HG02938 (cell line): ENCODE measurements around the gene ZNF202.
"Not testable (repeated sequence)": the region's sequence is repeated elsewhere in the genome, so short reads cannot be mapped to it uniquely, and the experiment has no call there.

Experiments used
- ATAC-seq: cut with Tn5 transposase; IDR thresholded peaks from one replicate; pipeline ENCODE4 v1.9.1; 2021; ENCODE audit warnings: mild to moderate bottlenecking, moderate library complexity; ENCODE audit not compliant: unreplicated experiment

Gene ZNF202

DNA sequence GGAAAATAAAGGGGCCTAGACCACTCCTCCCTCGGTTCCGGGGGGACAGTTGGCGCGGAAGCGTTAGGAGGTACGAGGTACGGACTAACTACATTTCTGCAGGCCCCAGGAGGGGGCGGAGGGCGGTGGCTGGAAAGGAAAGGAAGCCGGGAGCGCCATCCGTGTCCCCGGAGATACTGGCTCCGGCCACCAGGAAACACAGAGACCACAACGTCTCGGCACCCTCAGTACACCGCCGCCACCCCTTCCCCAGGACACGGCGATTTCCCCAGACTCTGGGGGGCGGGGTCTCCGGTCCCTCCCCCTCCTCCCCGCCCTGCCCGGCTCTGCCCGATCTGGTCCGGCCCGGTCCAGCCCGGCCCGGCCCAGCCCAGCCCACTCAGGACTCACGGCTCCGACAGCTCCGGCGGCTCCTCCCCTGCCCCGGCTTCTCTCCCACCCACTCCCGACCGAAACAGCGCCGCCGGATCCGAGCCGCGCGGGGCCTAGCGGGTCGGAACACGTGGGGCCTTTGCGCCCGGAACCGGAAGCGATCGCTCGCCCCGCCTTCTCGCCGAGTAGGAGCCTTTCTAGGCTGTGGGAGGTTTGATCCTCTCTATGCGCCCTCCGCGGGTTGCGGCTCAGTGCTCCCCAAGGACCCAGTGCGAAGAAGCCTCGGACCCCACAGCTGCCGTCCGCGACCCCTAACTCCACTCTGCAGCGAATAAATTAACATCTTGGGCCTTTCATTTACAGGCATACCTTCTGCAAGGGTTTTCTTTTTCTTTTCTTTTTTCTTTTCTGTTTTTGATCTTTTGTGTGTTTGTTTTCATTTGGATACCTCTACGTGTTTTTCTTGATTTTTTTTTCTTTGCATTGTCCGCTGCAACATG, at the start of gene ZNF202:
Gene ZNF202, minus strand, starts transcription at position 502 of the 872 bp plus-strand sequence. CDS start 10,772 bp downstream, outside the sequence.
- ATAC-seq, result peak; percentile 98

DNA sequence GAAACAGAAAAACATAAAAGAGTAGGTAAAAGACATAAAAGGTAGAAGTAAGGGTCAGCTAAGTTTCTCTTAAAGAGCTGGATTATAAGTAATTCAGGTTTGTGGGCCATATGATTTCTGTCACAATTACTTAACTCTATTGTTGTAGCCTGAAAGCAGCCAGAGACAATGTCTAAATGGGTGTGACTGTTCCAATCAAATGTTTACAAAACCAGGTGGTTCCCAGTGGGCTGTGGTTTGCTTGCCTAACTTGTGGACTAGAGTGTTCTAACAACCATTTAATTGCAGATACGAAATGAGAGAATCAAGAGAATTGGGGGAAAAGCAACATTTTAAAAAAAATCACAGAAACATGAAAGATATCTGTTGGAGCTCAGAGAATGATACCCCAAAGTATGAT, 42.1 kb upstream of the ZNF202 start:
- ATAC-seq, result no peak

DNA sequence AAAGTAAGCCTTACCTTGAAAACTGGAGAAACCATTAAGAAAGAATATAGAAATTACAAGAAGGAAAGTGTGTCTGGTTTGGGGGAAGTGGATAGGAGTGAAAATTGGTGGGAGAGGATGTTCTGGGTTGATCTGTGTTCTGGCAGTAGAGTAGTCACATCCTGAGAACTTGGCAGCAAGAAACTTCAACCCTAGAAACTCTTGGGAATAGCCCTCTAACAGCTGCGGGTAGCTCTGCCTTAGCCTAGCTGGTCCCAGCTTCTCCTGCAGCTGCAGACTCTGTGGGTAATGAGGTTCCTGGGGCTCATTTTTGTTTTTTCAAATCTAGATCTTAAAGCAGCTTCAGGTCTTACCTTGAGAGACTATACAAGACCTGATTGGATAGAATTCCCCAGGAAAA, 37.1 kb upstream of the ZNF202 start:
- ATAC-seq, result no peak

DNA sequence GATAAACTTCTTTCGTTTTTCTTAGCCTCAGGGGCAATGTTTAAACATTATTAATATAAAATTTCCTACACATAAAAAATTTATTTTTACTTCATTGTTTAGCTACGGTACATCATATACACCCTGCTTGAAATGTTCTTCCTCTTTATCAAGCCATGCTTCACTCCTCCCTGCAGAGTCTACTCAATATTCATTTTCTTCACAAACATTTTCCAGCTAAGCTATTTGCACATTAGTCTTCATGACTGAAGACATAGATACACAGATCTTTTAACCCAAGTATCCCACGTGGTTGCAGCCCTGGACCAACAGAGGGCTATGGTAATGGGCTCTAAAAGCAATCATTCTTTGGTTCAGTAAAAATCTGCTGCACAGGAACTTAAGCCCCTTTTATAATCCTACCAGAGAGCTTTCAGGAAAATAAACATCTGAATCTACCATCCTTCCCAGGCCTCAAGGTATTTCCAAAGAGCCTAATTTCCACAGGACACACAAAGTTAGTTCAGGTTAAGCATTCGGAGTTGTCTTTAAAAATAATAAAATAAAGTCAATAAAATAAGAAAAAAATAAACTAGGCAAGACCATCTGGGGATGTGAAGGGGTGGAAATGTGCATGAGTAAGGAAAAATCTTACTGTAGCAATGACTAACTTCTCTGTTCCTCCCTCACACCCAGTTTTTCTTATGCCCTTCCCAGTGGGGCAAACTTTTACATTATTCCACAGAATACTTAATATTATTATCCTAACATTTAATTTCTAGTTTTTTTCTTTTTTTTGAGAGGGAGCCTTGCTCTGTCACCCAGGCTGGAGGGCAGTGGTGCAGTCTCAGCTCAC, 34.5 kb upstream of the ZNF202 start:
- ATAC-seq, result no peak

DNA sequence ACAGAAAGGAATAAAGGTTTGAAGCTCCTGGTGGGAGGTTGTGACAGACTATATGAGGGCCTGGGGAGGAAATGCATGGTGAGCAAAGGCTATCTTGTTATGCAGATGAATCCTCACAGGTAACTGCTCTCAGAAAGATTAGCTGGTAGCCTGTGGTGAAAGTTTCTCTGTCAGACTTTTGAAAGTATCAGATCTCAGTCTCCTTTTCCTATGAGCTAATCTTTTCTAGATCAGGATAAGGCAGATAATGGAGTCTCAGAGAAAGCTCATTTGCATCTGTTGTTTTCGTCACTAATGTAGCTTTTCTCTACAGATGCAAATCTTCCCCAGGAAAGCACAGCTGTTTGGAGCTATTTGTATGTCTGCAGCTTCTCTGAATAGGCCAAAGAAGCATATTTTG, 33.8 kb upstream of the ZNF202 start:
- ATAC-seq, result no peak

DNA sequence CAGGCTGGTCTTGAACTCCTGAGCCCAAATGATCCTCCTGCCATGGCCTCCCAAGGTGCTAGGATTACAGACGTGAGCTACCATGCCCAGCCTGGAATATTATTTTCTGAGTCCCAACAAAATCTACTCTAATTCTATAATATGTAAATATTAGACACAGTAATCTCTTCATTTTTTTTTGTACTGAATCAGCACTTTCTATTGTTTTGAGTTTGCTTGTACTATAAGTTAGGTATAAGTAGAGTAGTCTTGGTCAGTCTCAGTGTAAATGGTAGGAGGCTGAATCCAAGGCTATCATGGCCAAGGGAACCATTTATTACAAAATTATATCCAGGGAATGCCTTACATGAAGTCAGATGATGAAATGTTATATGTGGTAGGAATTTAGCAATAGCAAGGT, 32.5 kb upstream of the ZNF202 start:
- ATAC-seq, result no peak

DNA sequence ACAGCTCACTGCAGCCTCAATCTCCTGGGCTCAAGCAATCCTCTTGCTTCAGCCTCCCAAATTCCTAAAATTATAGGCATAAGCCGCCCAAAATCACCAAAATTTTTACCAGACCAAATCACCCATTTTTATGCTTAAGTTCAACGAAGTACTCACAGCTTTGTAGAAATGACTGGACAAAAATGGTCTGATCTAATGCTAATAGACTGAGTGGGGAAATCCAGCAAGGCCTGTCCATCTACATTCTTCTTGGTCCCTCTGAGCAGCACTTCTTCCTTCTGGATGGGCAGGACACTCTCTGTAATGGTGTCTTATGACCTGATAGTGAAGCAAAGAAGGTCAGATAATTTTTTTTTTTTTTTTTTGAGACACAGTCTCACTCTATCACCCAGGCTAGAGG, 31.6 kb upstream of the ZNF202 start:
- ATAC-seq, result no peak

DNA sequence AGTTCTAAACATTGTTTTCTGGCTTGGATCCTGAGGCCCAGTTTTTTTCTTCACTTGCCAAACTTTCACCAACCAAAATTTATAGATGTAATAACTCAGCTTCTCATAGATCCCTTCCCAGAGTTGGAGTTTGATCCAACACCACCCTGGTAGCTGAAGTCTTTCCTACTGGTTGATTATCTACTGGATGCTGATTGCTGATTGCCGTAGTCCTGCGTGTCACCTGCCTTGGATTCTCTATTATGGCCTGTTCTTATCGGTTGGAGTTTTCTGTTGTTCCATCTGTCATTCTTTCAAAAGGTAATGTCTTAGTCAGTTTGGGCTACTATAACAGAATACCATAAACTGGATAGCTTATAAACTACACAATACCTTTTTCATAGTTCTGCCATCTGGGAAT, 30.2 kb upstream of the ZNF202 start:
- ATAC-seq, result no peak

DNA sequence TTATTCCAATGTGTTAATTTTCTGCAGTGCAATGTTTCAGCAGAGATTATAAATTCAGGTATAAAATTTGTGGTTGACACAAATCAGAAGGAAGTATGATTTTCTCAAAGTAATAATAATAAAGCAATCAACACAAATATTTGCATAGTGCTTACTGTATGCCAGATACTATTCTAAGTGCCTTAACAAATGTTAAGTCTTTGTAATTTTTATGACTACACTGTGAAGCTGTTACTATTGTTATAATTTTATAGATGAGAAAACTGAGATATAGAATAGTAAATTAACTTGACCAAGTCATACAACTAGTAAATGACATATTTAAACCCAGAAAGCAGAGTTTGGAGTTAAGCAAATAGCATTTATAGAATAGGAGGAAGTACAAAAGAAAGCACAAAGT, 29.3 kb upstream of the ZNF202 start:
- no peak for ATAC-seq

DNA sequence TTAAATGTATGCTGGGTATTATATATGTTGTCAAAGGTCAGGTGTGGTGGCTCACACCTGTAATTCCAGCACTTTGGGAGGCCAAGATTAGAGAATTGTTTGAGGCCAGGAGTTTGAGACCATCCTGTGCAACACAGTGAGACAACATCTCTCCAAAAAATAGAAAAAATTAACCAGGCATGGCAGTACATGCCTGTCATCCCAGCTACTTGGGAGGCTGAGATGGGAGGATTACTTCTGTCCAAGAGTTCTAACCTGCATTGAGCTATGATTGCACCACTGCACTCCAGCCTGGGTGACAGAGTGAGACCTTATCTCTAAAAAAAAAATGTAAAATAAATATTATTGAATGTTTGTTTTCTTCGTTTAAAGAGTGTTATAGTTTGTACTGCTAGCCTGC, 24.1 kb upstream of the ZNF202 start:
- no peak for ATAC-seq

DNA sequence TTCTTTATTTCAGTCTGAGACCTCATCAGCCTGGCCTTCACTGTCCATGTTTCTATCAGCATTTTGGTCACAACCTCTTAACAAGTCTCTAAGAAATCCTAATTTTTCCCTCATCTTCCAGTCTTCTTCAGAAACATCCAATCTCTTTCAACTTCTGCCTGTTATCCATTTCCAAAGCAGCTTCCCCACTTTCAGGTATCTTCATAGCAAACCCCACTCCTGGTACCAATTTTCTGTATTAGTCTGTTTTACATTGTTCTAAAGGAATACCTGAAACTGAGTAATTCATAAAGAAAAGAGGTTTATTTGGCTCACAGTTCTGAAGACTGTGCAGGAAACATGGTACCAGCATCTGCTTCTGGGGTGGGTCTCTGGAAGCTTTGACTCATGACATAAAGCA, 21.0 kb upstream of the ZNF202 start:
- no peak for ATAC-seq

DNA sequence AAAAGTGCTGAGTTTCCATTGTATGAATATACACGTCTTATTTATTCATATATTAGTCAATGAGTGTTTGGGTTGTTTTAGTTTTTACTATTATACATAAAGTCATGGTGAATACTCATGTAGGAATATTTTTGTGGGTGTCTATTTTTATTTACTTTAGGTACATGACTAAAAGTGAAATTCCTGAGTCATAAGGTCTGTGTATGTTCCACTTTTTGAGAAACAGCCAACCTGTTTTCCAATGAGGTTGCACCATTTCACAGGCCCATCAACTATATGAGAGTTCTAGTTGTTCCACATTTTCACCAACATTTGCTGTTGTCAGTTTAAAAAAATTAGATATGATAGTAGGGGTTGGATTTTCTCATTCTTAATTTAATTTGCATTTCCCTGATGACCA, 19.4 kb upstream of the ZNF202 start:
- peak; percentile 69 for ATAC-seq

DNA sequence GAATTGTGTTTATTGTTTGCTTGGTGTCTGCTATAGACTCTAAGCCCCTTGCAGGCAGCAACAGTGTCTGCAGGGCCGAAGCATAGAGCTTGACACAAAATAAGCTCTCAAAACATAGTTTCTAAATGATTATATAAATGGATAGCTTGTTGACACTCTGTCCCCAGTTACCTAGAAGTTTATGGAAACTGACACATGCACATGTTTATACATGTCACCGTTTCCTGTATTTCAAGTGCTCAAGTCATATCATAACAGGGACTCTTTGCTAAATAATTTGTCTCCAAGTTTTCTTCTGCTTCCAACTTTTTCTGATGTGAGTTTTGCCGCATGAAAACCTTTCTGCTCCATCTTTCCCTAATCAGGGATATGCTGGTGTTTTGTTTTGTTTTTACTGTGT, 16.5 kb upstream of the ZNF202 start:
- ATAC-seq, result no peak

DNA sequence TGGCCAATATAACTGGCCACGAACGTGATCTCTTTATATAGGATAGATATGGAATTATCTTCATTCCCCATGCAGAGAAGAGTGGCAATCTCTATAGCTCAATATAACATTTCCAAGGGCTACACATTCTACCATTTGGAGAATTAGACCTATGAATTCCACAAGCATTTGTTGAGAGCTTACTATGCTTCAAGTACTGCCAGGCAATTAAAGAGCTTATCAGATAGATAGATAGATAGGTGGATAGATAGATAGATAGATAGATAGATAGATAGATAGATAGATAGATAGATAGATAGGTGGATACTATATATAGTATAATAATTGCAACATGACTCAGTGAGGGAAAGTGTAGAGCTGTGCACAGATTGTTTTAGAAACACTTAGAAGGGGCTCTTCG, 14.4 kb upstream of the ZNF202 start:
- no peak for ATAC-seq

DNA sequence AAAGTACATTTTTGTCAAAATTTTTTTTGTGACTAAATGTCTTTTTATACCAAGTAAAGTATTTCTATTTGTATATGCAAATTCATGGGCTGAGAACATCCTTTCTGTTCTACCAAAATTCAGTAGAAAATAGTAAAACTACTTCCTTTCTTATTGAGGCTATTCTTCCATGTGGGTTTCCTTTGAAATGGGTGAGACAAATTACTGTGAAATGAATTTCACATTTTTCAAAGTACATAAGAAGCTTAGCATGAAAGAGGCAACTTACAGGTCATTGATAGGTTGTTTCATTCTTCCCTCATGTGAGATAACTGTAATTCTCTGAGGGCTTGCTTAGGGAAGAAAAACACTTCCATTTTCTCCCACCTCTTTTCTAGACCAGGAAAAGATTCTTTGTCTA, 13.9 kb upstream of the ZNF202 start:
- ATAC-seq, result no peak

DNA sequence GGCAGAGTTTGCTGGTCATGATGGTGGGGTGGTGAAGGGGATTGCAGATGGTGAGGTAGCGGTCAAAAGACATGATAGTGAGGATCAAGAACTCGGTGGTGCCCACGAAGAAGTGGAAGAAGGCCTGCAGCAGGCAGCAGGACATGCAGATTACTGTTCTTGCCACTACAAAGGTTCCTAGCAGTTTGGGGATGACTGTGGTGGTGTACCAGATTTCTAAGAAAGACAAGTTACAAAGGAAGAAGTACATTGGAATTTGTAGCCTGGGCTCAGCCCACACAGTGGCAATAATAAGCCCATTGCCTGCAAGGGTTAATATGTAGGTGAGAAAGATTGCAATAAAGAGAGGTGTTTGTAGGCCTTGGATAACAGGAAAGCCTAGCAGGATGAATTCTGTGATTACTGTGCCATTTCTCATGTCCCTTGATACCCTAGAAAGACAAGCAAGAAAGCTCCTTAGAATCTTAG, 12.7 kb upstream of the ZNF202 start, which contains the start of gene OR6X1:
Gene OR6X1, minus strand, starts transcription at position 418 of the 468 bp plus-strand sequence. Its CDS starts 0 bp downstream, at position 418.
- no peak for ATAC-seq

DNA sequence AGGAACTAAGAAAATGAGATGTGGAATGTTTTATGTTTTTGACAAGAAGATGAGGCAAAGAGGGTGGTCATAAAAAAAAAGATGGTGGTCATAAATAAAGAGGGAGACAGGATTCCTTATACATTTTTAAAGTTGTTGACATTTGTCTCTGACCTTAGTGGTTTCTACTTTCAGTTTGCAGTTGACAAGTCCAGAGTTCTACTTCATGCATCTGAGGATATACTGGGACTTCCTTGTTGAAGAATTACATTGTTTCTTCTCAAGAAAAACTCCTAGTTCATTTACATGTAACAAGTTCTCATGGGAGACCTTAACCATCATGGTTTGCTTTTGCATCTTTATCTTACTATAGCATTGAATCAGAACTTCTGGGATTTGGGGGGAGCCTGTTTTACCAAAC, 11.7 kb upstream of the ZNF202 start:
- ATAC-seq, result no peak

DNA sequence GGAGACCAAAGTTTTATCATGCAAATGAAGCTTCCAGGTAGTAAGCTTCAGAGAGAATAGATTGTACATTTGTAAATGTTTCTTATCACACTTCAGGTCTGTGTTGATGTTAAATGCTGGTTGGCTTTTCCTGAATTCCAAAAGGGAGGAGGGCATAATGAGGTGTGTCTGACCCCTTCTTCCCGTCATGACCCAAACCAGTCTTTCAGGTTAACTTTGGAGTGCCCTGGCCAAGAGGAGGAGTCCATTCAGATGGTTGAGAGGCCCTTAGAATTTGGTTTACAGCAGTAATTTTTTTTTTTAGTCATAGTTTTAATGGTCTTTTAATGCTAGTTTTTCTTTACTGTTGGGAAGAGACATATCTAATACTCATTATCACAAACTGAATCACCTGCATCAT, 10.3 kb upstream of the ZNF202 start:
- no peak for ATAC-seq

DNA sequence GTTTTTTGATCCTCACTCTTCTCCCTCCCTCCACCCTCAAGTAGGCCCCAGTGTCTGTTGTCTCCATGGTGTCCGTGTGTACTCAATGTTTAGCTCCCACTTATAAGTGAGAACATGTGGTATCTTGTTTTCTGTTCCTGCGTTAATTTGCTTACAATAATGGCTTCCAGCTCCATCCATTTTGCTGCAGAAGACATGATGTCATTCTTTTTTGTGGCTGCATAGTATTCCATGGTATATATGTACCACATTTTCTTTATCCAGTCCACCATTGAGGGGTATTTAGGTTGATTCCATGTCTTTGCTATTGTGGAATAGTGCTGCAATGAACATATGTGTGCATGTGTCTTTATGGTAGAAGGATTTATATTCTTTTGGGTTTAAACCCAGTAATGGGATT, 6.9 kb upstream of the ZNF202 start:
- not testable (repeated sequence) for ATAC-seq

DNA sequence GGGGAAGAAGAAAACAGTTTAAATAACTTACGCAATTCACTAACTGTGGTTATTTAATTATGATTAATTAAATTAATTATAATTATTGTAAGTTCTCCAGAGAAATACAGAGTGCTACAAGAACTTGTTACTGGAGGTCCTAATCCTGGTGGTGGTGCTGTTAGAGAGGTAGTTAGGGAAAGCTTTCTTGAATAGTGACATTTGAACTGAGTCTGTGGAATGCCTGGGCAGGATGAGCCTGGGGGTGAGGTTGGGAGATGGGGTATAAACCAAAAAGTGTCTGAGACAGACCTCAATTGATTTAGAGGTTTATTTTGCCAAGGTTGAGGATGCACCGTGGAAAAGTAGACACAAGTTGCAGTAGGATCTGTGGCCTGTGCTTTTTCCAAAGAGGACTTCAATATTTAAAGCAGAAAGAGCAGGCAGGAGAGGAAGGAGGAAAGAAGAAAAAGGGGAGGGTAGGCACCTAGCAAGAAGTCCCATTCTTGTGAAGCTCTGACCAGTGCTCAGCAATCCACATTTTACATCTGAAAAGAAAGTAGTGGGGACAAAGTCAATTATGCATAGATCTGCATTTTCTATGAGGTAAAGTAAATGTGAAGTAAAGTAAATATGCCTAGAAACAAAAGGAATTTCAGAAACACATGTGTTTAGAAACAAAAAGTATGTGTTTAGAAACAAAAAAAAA, 4.4 kb upstream of the ZNF202 start:
- ATAC-seq, result no peak

DNA sequence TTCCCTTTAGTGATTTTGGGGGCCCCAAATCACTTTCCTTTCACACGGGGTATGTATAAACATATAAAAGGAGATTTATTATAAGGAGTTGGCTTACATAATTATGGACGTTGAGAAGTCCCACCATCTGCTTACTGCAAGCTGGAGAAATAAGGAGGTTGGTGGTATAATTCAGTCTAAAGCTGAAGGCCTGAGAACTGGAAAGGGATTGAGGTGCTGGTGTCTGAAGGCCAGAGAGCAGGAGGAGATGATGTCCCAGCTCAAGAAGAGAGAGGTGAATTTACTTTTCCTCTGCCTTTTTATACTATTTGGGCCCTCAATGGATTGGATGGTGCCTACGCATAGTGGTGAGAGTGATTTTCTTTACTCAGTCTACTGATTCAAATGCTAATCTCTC, 1.3 kb upstream of the ZNF202 start:
- no peak for ATAC-seq
